HEK293 (cell line): ENCODE data around the gene SH3BP4.

Experiments
- CTCF ChIA-PET: fragments of 350-600 bp; formaldehyde crosslinking; extraction: SDS; loops from one replicate; lab custom pipeline; 2021; ENCODE audit warnings: antibody characterized with exemption; lab: Yijun Ruan, JAX
- POLR2A ChIA-PET: fragments of 300-600 bp; formaldehyde crosslinking; extraction: SDS; loops from one replicate; lab custom pipeline; 2020; ENCODE audit warnings: antibody characterized with exemption, inconsistent platforms; lab: Yijun Ruan, JAX
- H3K27ac ChIP-seq: fragments of 200-500 bp; sonication (Bioruptor generic); 2 replicates; pipeline ENCODE4 v1.5.1; 2014; ENCODE audit warnings: low read depth, low read length, control low read depth, inconsistent platforms; ENCODE audit errors: extremely low read depth
- H3K36me3 ChIP-seq, 2 experiments: fragments of 200-500 bp in 1 of 2; sonication (Bioruptor generic) in 1 of 2; 1 replicate in 1 of 2; 2 replicates in 1 of 2; pipeline ENCODE4 v1.5.1; 2014 to 2017; ENCODE audit warnings: inconsistent platforms in 2 of 2, low read length in 2 of 2; ENCODE audit not compliant: control insufficient read depth in 2 of 2, insufficient read depth in 1 of 2
- H3K4me1 ChIP-seq: fragments of 200-500 bp; sonication (Bioruptor generic); 2 replicates; pipeline ENCODE4 v1.5.1; 2014; ENCODE audit warnings: mild to moderate bottlenecking, low read length, inconsistent platforms; ENCODE audit not compliant: control insufficient read depth, insufficient read depth
- H3K4me3 ChIP-seq: 2 replicates; pipeline ENCODE4 v1.5.1; 2011; ENCODE audit warnings: low read depth, mild to moderate bottlenecking, control low read depth, low read length, moderate library complexity
- H3K9me3 ChIP-seq: fragments of 200-500 bp; sonication (Bioruptor generic); 2 replicates; pipeline ENCODE4 v1.5.1; 2014; ENCODE audit warnings: low read depth, low read length, inconsistent platforms; ENCODE audit not compliant: control insufficient read depth, insufficient read depth
- EGR2 ChIP-seq: fragments of 450-650 bp; formaldehyde crosslinking; IDR thresholded peaks from 2 replicates; pipeline ENCODE4 v1.5.1; 2016; ENCODE audit warnings: low read depth, missing biosample characterization, missing genetic modification characterization
- HOXA7 ChIP-seq: sonication (generic); formaldehyde crosslinking; IDR thresholded peaks from 2 replicates; pipeline ENCODE4 v1.8.1; 2022; ENCODE audit warnings: missing genetic modification reagents, borderline replicate concordance
- KLF7 ChIP-seq: fragments of 450-650 bp; formaldehyde crosslinking; IDR thresholded peaks from 2 replicates; pipeline ENCODE4 v1.5.1; 2016; ENCODE audit warnings: missing biosample characterization, missing genetic modification characterization, borderline replicate concordance
- MEIS1 ChIP-seq: sonication (generic); formaldehyde crosslinking; IDR thresholded peaks from 2 replicates; pipeline ENCODE4 v1.8.1; 2022; ENCODE audit warnings: missing genetic modification reagents, mild to moderate bottlenecking, borderline replicate concordance
- PRDM1 ChIP-seq: fragments of 450-650 bp; formaldehyde crosslinking; IDR thresholded peaks from 2 replicates; pipeline ENCODE4; 2016; ENCODE audit warnings: missing biosample characterization, missing genetic modification characterization
- REPIN1 ChIP-seq: fragments of 450-650 bp; formaldehyde crosslinking; IDR thresholded peaks from 2 replicates; pipeline ENCODE4 v1.5.1; 2017; ENCODE audit warnings: missing biosample characterization, missing genetic modification characterization, low read depth
- ZFP69B ChIP-seq: fragments of 450-650 bp; formaldehyde crosslinking; IDR thresholded peaks from 2 replicates; pipeline ENCODE4 v1.5.1; 2016; ENCODE audit warnings: missing biosample characterization, missing genetic modification characterization
- ZNF112 ChIP-seq: fragments of 450-650 bp; formaldehyde crosslinking; IDR thresholded peaks from 2 replicates; pipeline ENCODE4 v1.5.0; 2017; ENCODE audit warnings: missing biosample characterization, missing genetic modification characterization
- ZNF121 ChIP-seq: fragments of 450-650 bp; formaldehyde crosslinking; IDR thresholded peaks from 2 replicates; pipeline ENCODE4 v1.5.1; 2016; ENCODE audit warnings: missing biosample characterization, missing genetic modification characterization
- ZNF133 ChIP-seq: fragments of 450-650 bp; formaldehyde crosslinking; IDR thresholded peaks from 2 replicates; pipeline ENCODE4 v1.5.1; 2016; ENCODE audit warnings: missing biosample characterization, missing genetic modification characterization
- ZNF16 ChIP-seq: fragments of 450-650 bp; formaldehyde crosslinking; IDR thresholded peaks from 2 replicates; pipeline ENCODE4 v1.5.1; 2016; ENCODE audit warnings: low read depth, missing biosample characterization, missing genetic modification characterization
- ZNF221 ChIP-seq: fragments of 450-650 bp; formaldehyde crosslinking; IDR thresholded peaks from 2 replicates; pipeline ENCODE4 v1.5.1; 2017; ENCODE audit warnings: missing biosample characterization, missing genetic modification characterization, borderline replicate concordance
- ZNF223 ChIP-seq: fragments of 450-650 bp; formaldehyde crosslinking; IDR thresholded peaks from 2 replicates; pipeline ENCODE4 v1.5.1; 2016; ENCODE audit warnings: missing biosample characterization, missing genetic modification characterization
- ZNF354C ChIP-seq: fragments of 450-650 bp; formaldehyde crosslinking; IDR thresholded peaks from 2 replicates; pipeline ENCODE4 v1.5.1; 2016; ENCODE audit warnings: missing biosample characterization, missing genetic modification characterization, low read depth, borderline replicate concordance
- ZNF404 ChIP-seq: fragments of 450-650 bp; formaldehyde crosslinking; IDR thresholded peaks from 2 replicates; pipeline ENCODE4 v1.5.1; 2017; ENCODE audit warnings: missing biosample characterization, missing genetic modification characterization
- ZNF426 ChIP-seq: fragments of 450-650 bp; formaldehyde crosslinking; IDR thresholded peaks from 2 replicates; pipeline ENCODE4 v1.5.1; 2017; ENCODE audit warnings: missing biosample characterization, missing genetic modification characterization, mild to moderate bottlenecking, inconsistent platforms, moderate library complexity
- ZNF530 ChIP-seq: fragments of 450-650 bp; formaldehyde crosslinking; IDR thresholded peaks from 2 replicates; pipeline ENCODE4 v1.5.1; 2016; ENCODE audit warnings: low read depth, missing biosample characterization, missing genetic modification characterization
- ZNF560 ChIP-seq: fragments of 450-650 bp; formaldehyde crosslinking; IDR thresholded peaks from 2 replicates; pipeline ENCODE4 v1.5.1; 2017; ENCODE audit warnings: missing biosample characterization, missing genetic modification characterization, borderline replicate concordance
- ZNF677 ChIP-seq: fragments of 450-650 bp; IDR thresholded peaks from 2 replicates; pipeline ENCODE4 v1.5.0; 2018; ENCODE audit warnings: missing biosample characterization, mild to moderate bottlenecking, missing genetic modification characterization, moderate library complexity
- ZNF701 ChIP-seq: fragments of 450-650 bp; formaldehyde crosslinking; IDR thresholded peaks from 2 replicates; pipeline ENCODE4 v1.5.1; 2016; ENCODE audit warnings: missing biosample characterization, missing genetic modification characterization
- ZNF747 ChIP-seq: fragments of 450-650 bp; formaldehyde crosslinking; IDR thresholded peaks from 2 replicates; pipeline ENCODE4 v1.5.1; 2016; ENCODE audit warnings: missing biosample characterization, missing genetic modification characterization
- ZSCAN16 ChIP-seq: fragments of 450-650 bp; formaldehyde crosslinking; IDR thresholded peaks from 2 replicates; pipeline ENCODE4 v1.5.1; 2016; ENCODE audit warnings: missing biosample characterization, missing genetic modification characterization
- TF ChIP-seq, protein P1 (sequence below): fragments of 450-650 bp; formaldehyde crosslinking; IDR thresholded peaks from 2 replicates; pipeline ENCODE4 v1.5.1; 2016; ENCODE audit warnings: missing biosample characterization, missing genetic modification characterization, low read depth
- TF ChIP-seq, protein P2 (sequence below): fragments of 450-650 bp; IDR thresholded peaks from 2 replicates; pipeline ENCODE4 v1.5.1; 2018; ENCODE audit warnings: missing biosample characterization, missing genetic modification characterization
- TF ChIP-seq, protein P3 (sequence below): fragments of 450-650 bp; formaldehyde crosslinking; IDR thresholded peaks from 2 replicates; pipeline ENCODE4 v1.5.1; 2016; ENCODE audit warnings: missing biosample characterization, missing genetic modification characterization
- TF ChIP-seq, protein P4 (sequence below): fragments of 450-650 bp; formaldehyde crosslinking; IDR thresholded peaks from 2 replicates; pipeline ENCODE4 v1.5.1; 2016; ENCODE audit warnings: missing biosample characterization, missing genetic modification characterization
- TF ChIP-seq, protein P5 (sequence below): fragments of 450-650 bp; formaldehyde crosslinking; IDR thresholded peaks from 2 replicates; pipeline ENCODE4 v1.5.1; 2016; ENCODE audit warnings: missing biosample characterization, missing genetic modification characterization

SH3BP4 gene

DNA sequence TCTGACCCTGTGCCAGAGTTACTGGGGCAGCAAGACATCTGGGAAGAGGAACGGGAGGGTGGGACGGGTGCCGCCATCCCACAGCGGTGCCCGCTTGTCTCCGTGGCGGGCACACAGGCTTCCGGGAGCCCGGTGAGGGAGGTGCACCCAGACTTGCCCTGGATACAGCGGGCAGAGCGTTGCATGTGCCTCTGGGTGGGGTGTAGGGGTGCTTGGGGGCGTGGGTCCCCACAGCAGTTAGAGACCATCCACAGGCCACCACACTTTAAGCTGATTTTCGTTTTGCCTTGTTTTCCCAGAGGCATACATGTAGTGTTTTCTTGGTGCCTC lies 45.1 kb downstream of the SH3BP4 start (continued):
- no peak for TF ChIP-seq KLF7 (tag by site-specific recombination)
- TF ChIP-seq ZNF426 (tag by site-specific recombination) = no peak
- no peak for TF ChIP-seq REPIN1 (tag by site-specific recombination)
- no peak for TF ChIP-seq ZNF112 (tag by site-specific recombination)
- TF ChIP-seq, protein P1, sequence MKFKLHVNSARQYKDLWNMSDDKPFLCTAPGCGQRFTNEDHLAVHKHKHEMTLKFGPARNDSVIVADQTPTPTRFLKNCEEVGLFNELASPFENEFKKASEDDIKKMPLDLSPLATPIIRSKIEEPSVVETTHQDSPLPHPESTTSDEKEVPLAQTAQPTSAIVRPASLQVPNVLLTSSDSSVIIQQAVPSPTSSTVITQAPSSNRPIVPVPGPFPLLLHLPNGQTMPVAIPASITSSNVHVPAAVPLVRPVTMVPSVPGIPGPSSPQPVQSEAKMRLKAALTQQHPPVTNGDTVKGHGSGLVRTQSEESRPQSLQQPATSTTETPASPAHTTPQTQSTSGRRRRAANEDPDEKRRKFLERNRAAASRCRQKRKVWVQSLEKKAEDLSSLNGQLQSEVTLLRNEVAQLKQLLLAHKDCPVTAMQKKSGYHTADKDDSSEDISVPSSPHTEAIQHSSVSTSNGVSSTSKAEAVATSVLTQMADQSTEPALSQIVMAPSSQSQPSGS (tag by site-specific recombination) = no peak

DNA sequence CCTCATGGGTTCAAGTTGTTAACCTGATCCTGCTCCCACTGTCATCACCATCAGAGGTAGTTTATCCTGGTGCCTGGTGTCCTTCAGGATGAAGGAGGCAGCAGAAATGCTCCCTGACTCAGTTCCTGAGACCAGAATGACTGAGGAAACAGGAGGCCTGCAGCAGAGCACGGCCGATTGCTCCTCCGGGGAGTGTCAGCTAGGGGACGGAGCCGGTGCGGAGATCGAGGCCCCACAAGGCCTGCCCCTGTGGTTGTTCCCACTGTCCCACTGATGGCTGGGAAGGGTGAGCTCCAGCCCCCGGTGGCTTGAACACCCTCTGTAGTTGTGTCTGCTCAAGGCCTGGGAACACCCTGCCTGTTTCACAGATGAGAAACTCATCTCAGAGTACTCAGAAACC lies 45.6 kb downstream of the SH3BP4 start:
- no peak overlapping the region for H3K27ac ChIP-seq
- TF ChIP-seq ZNF221 (no peak), ZNF16 (tag by site-specific recombination) (no peak), PRDM1 (tag by site-specific recombination) (no peak), ZNF223 (tag by site-specific recombination) (no peak), ZNF133 (tag by site-specific recombination) (no peak), ZNF121 (tag by site-specific recombination) (no peak)
- TF ChIP-seq, protein P2, sequence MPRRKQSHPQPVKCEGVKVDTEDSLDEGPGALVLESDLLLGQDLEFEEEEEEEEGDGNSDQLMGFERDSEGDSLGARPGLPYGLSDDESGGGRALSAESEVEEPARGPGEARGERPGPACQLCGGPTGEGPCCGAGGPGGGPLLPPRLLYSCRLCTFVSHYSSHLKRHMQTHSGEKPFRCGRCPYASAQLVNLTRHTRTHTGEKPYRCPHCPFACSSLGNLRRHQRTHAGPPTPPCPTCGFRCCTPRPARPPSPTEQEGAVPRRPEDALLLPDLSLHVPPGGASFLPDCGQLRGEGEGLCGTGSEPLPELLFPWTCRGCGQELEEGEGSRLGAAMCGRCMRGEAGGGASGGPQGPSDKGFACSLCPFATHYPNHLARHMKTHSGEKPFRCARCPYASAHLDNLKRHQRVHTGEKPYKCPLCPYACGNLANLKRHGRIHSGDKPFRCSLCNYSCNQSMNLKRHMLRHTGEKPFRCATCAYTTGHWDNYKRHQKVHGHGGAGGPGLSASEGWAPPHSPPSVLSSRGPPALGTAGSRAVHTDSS (tag by site-specific recombination) = no peak
- POLR2A ChIA-PET = no interaction called here
- no peaks in the 10 kb centered on the region for H3K9me3 ChIP-seq
- CTCF ChIA-PET = no interaction called here
- H3K4me1 ChIP-seq = no peaks in the 10 kb centered on the region
- H3K4me3 ChIP-seq = no peak overlapping the region
- peaks cover 0 to 29% of the 10 kb centered on the region in 2 experiments; a peak in 1 of 3 replicates for H3K36me3 ChIP-seq

DNA sequence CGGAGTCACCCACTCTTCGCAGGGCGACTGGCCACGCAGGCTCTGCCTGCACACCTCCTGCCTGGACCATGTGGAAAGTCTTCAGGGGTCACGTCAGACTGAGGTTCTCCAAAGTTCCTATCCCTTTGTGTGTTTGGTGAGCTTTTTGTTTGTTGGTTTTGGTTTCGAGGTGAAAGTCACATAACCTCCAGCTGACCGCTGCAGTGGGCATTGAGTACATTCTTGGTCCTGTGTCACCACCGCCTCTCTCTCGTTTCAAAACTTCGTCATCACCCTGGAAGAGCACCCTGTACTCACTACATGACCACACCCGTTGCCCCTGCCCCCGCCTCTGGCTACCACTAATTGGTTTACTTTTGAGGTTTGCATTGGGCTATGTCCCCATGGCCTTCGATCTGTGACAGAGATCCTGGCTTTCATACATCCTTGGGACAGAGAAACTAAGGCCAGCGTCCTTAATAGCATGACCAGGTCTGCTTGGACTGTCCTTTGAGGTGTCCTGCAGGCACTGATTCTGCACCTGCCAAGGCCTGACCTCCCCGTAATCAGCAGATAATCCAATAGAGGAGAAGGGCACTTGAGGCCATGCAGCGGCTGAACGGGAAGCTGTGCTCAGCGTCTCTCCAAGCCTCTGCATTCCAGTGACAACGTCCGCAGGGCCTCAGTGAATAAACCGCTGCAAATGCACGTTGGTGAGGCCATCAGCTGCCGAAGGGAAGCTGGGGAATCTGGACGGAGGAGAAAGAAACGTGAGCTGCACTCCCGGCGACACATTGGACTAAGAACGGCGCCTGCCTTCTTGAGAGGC lies 46.8 kb downstream of the SH3BP4 start:
- Histone ChIP-seq H3K36me3 (peaks cover 0 to 29% of the 10 kb centered on the region in 2 experiments; a peak in 1 of 3 replicates), H3K9me3 (no peaks in the 10 kb centered on the region), H3K27ac (no peak overlapping the region), H3K4me3 (no peak overlapping the region), H3K4me1 (no peaks in the 10 kb centered on the region)
- POLR2A ChIA-PET = no interaction called here
- CTCF ChIA-PET = no interaction called here
- no peak for TF ChIP-seq ZNF747 (tag by site-specific recombination)
- no peak for TF ChIP-seq EGR2
- no peak for TF ChIP-seq ZNF404 (tag by site-specific recombination)
- TF ChIP-seq, protein P3, sequence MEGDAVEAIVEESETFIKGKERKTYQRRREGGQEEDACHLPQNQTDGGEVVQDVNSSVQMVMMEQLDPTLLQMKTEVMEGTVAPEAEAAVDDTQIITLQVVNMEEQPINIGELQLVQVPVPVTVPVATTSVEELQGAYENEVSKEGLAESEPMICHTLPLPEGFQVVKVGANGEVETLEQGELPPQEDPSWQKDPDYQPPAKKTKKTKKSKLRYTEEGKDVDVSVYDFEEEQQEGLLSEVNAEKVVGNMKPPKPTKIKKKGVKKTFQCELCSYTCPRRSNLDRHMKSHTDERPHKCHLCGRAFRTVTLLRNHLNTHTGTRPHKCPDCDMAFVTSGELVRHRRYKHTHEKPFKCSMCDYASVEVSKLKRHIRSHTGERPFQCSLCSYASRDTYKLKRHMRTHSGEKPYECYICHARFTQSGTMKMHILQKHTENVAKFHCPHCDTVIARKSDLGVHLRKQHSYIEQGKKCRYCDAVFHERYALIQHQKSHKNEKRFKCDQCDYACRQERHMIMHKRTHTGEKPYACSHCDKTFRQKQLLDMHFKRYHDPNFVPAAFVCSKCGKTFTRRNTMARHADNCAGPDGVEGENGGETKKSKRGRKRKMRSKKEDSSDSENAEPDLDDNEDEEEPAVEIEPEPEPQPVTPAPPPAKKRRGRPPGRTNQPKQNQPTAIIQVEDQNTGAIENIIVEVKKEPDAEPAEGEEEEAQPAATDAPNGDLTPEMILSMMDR (tag by site-specific recombination) = no peak
- no peak for TF ChIP-seq ZNF530 (tag by site-specific recombination)
- TF ChIP-seq ZFP69B = no peak
- no peak for TF ChIP-seq ZNF701 (tag by site-specific recombination)
- TF ChIP-seq ZNF560 (tag by site-specific recombination) = no peak
- TF ChIP-seq ZSCAN16 = no peak
- no peak for TF ChIP-seq ZNF354C (tag by site-specific recombination)
- TF ChIP-seq HOXA7 (CRISPR knock-in tag) = no peak
- TF ChIP-seq, protein P4, sequence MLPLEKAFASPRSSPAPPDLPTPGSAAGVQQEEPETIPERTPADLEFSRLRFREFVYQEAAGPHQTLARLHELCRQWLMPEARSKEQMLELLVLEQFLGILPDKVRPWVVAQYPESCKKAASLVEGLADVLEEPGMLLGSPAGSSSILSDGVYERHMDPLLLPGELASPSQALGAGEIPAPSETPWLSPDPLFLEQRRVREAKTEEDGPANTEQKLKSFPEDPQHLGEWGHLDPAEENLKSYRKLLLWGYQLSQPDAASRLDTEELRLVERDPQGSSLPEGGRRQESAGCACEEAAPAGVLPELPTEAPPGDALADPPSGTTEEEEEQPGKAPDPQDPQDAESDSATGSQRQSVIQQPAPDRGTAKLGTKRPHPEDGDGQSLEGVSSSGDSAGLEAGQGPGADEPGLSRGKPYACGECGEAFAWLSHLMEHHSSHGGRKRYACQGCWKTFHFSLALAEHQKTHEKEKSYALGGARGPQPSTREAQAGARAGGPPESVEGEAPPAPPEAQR = no peak
- TF ChIP-seq KLF7 (tag by site-specific recombination) = no peak
- TF ChIP-seq, protein P5, sequence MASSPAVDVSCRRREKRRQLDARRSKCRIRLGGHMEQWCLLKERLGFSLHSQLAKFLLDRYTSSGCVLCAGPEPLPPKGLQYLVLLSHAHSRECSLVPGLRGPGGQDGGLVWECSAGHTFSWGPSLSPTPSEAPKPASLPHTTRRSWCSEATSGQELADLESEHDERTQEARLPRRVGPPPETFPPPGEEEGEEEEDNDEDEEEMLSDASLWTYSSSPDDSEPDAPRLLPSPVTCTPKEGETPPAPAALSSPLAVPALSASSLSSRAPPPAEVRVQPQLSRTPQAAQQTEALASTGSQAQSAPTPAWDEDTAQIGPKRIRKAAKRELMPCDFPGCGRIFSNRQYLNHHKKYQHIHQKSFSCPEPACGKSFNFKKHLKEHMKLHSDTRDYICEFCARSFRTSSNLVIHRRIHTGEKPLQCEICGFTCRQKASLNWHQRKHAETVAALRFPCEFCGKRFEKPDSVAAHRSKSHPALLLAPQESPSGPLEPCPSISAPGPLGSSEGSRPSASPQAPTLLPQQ (tag by site-specific recombination) = no peak
- TF ChIP-seq ZNF677 (tag by site-specific recombination) = no peak
- TF ChIP-seq MEIS1 (CRISPR knock-in tag) = no peak
